NB4 (cell line): ENCODE results near the gene NPAS1.

Experiments used
- POLR2A ChIP-seq: IDR thresholded peaks from 2 replicates; pipeline ENCODE4 v1.6.1; 2011; ENCODE audit warnings: mild to moderate bottlenecking; ENCODE audit not compliant: insufficient read length; ENCODE audit errors: extremely low read depth
- TF ChIP-seq, protein P1 (sequence below): IDR thresholded peaks from one replicate; pipeline ENCODE4 v1.5.1; 2012; ENCODE audit warnings: low read depth, low read length
- TF ChIP-seq, protein P2 (sequence below): IDR thresholded peaks from 2 replicates; pipeline ENCODE4 v1.6.1; 2011; ENCODE audit warnings: low read depth, low read length

DNA sequence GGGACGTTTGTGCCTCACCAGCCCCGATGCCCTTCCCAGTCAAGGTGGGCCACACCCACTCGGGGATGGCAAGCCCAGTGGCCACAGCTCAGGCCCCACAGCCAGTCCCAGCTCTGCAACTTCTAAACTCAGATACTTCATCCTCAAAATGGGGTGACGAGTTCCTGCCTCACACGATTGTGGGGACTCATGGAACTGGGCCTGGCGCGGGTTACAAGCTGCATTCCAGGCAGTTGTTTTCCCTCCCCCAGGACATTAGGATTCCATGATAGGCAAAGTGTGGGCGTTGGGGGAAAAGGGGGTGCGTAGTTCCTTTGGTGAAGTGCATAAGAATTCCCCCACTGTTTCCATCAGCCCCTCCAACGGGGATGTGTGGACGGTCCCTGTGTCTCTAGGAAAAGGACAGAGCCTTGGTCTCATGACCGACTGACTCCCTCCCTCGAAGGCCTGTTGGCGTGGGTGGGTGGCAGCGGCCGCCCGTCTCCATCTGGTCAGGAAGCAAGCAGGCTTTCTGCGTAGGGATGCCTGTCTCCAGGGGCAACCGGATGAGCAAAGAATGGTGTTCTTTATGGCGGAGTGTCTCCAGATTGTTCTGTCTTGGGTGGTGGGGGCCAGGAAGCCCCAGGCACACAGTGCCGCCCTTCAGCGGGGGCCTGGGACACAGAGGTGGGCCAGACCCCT is 21.1 kb upstream of the NPAS1 start:
- TF ChIP-seq, protein P1, sequence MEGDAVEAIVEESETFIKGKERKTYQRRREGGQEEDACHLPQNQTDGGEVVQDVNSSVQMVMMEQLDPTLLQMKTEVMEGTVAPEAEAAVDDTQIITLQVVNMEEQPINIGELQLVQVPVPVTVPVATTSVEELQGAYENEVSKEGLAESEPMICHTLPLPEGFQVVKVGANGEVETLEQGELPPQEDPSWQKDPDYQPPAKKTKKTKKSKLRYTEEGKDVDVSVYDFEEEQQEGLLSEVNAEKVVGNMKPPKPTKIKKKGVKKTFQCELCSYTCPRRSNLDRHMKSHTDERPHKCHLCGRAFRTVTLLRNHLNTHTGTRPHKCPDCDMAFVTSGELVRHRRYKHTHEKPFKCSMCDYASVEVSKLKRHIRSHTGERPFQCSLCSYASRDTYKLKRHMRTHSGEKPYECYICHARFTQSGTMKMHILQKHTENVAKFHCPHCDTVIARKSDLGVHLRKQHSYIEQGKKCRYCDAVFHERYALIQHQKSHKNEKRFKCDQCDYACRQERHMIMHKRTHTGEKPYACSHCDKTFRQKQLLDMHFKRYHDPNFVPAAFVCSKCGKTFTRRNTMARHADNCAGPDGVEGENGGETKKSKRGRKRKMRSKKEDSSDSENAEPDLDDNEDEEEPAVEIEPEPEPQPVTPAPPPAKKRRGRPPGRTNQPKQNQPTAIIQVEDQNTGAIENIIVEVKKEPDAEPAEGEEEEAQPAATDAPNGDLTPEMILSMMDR = no peak
- no peak for TF ChIP-seq POLR2A
- TF ChIP-seq, protein P2, sequence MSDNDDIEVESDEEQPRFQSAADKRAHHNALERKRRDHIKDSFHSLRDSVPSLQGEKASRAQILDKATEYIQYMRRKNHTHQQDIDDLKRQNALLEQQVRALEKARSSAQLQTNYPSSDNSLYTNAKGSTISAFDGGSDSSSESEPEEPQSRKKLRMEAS = no peak
